ENCODE measurements around the gene ADARB2. TPM values are rescaled to one million over a fixed set of nuclear protein-coding genes. Genes with fewer than 3 reads are reported as not detected.

The ADARB2 gene
- total and polyA plus RNA-seq, 2 experiments from 2014 or later = 1.6 to 3.1 TPM

- peaks cover 13% of the 10 kb centered on the region for H3K27me3 ChIP-seq
- no peak for TF ChIP-seq CTCF (IDR thresholded peaks at IDR 0.05; ENCODE audit: low read depth, low read length)
- H3K27ac ChIP-seq = no peak overlapping the region
- no peak overlapping the region for H3K4me3 ChIP-seq
- no peaks in the 10 kb centered on the region for H3K9me3 ChIP-seq (ENCODE audit: low read depth)
- peaks cover 3% of the 10 kb centered on the region for H3K4me1 ChIP-seq (ENCODE audit: low read depth)
- no peaks in the 10 kb centered on the region for H3K36me3 ChIP-seq
- no peak for DNase-seq (ENCODE audit: low read depth in 1 of 2, low spot score in 1 of 2)
These were observed 125.3 kb downstream of the ADARB2 start for GRCh38 chr10:1611936-1612550.

GRCh38 chr10:1610986-1611770 lies 126.1 kb downstream of the ADARB2 start:
- no peak for TF ChIP-seq CTCF (IDR thresholded peaks at IDR 0.05; ENCODE audit: low read depth, low read length)
- no peak for DNase-seq (ENCODE audit: low read depth in 1 of 2, low spot score in 1 of 2)

GRCh38 chr10:1609648-1609970 lies 127.7 kb downstream of the ADARB2 start:
- peaks cover 13% of the 10 kb centered on the region for H3K27me3 ChIP-seq

More at GRCh38 chr10:1610986-1611770, 126.1 kb downstream of the ADARB2 start:
- H3K27ac ChIP-seq = no peak overlapping the region
- H3K4me3 ChIP-seq = no peak overlapping the region
- H3K27me3 ChIP-seq = peaks cover 13% of the 10 kb centered on the region
- H3K36me3 ChIP-seq = no peaks in the 10 kb centered on the region
- no peaks in the 10 kb centered on the region for H3K9me3 ChIP-seq (ENCODE audit: low read depth)
- peaks cover 3% of the 10 kb centered on the region for H3K4me1 ChIP-seq (ENCODE audit: low read depth)

GRCh38 chr10:1608851-1609647 lies 128.3 kb downstream of the ADARB2 start:
- no peak for DNase-seq (ENCODE audit: low read depth in 1 of 2, low spot score in 1 of 2)
- TF ChIP-seq CTCF (IDR thresholded peaks at IDR 0.05; ENCODE audit: low read depth, low read length) = no peak
- no peaks in the 10 kb centered on the region for H3K9me3 ChIP-seq (ENCODE audit: low read depth)
- no peak overlapping the region for H3K4me3 ChIP-seq
- peaks cover 13% of the 10 kb centered on the region for H3K27me3 ChIP-seq
- H3K36me3 ChIP-seq = no peaks in the 10 kb centered on the region
- H3K4me1 ChIP-seq (ENCODE audit: low read depth) = peaks cover 3% of the 10 kb centered on the region
- no peak overlapping the region for H3K27ac ChIP-seq

More at GRCh38 chr10:1609648-1609970, 127.7 kb downstream of the ADARB2 start:
- Histone ChIP-seq H3K27ac (no peak overlapping the region), H3K4me3 (no peak overlapping the region), H3K36me3 (no peaks in the 10 kb centered on the region), H3K9me3 (ENCODE audit: low read depth) (no peaks in the 10 kb centered on the region), H3K4me1 (ENCODE audit: low read depth) (peaks cover 3% of the 10 kb centered on the region)
- DNase-seq (ENCODE audit: low read depth in 1 of 2, low spot score in 1 of 2) = no peak
- no peak for TF ChIP-seq CTCF (IDR thresholded peaks at IDR 0.05; ENCODE audit: low read depth, low read length)

GRCh38 chr10:1608408-1608807 lies 128.9 kb downstream of the ADARB2 start:
- Histone ChIP-seq H3K36me3 (no peaks in the 10 kb centered on the region), H3K4me3 (no peak overlapping the region), H3K27ac (no peak overlapping the region), H3K4me1 (ENCODE audit: low read depth) (peaks cover 3% of the 10 kb centered on the region), H3K27me3 (peaks cover 13% of the 10 kb centered on the region), H3K9me3 (ENCODE audit: low read depth) (no peaks in the 10 kb centered on the region)
- DNase-seq (ENCODE audit: low read depth in 1 of 2, low spot score in 1 of 2) = no peak
- TF ChIP-seq CTCF (IDR thresholded peaks at IDR 0.05; ENCODE audit: low read depth, low read length) = no peak
